ENCODE data around the gene LRIT1. TPM values are rescaled to one million over a fixed set of nuclear protein-coding genes. Genes with fewer than 3 reads are reported as not detected.

Gene LRIT1
- total and polyA plus RNA-seq, 8 donors = not detected

DNA sequence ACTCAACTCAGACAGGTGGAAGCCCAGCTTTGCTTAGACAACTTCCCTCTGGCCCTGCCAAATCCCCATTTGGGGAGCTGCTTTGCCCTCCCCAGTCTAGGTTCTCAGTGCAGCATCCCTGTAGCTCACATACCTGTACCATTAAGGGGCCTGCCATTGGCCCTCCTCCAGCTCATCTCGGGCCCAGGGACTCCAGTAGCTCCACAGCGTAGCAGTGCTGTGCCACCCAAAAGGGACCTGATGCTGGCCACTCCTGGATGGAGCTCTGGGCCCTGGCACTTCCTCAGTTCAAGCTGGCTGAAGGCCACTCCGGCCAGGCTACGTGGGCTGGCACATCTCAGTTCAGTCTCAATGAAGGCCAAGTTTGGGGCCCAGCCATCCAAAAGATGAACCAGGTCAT, 7.4 kb downstream of the LRIT1 start:
- no peak overlapping the region for H3K27ac ChIP-seq
- no peaks in the 10 kb centered on the region for H3K4me1 ChIP-seq
- no peak overlapping the region for H3K4me3 ChIP-seq
- TF ChIP-seq, protein P1, sequence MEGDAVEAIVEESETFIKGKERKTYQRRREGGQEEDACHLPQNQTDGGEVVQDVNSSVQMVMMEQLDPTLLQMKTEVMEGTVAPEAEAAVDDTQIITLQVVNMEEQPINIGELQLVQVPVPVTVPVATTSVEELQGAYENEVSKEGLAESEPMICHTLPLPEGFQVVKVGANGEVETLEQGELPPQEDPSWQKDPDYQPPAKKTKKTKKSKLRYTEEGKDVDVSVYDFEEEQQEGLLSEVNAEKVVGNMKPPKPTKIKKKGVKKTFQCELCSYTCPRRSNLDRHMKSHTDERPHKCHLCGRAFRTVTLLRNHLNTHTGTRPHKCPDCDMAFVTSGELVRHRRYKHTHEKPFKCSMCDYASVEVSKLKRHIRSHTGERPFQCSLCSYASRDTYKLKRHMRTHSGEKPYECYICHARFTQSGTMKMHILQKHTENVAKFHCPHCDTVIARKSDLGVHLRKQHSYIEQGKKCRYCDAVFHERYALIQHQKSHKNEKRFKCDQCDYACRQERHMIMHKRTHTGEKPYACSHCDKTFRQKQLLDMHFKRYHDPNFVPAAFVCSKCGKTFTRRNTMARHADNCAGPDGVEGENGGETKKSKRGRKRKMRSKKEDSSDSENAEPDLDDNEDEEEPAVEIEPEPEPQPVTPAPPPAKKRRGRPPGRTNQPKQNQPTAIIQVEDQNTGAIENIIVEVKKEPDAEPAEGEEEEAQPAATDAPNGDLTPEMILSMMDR (IDR thresholded peaks at IDR 0.05) = no peak
- intact Hi-C loops (cut with DNase I) = no loop called here
- no peak for ATAC-seq
- DNase-seq = no peak
- no peak for FAIRE-seq
- H3K36me3 ChIP-seq = no peaks in the 10 kb centered on the region
- no peaks in the 10 kb centered on the region for H3K27me3 ChIP-seq
- 77 to 91% methylated on average over 4 of the region's 4 CpGs for WGBS, 2 donors
- no peaks in the 10 kb centered on the region for H3K9me3 ChIP-seq

DNA sequence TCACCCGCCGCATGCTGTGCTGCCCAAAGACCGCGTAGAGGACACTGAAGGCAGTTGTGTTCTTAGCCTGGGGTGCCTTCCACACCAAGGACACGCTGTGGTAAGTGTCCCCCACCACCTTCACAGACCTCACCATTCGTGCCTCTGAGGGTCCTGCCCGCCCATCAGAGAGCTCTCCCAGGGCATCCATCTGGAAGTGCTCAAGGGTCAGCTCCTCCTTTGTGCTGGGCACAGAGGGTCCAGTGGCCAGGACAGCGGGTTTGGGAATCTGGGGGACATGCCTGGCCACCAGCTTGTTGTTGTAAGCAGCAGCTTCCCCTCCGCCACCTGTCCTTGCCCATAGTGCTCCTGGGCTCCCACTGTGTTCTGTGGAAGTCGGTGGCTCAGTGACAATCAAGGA, 9.0 kb downstream of the LRIT1 start:
- H3K4me3 ChIP-seq = no peak overlapping the region
- FAIRE-seq = no peak
- no peaks in the 10 kb centered on the region for H3K4me1 ChIP-seq
- no peak overlapping the region for H3K27ac ChIP-seq
- 73 to 75% methylated on average over 10 of the region's 10 CpGs for WGBS, 2 donors
- no peaks in the 10 kb centered on the region for H3K9me3 ChIP-seq
- TF ChIP-seq, protein P1 (IDR thresholded peaks at IDR 0.05) = no peak
- H3K36me3 ChIP-seq = no peaks in the 10 kb centered on the region
- intact Hi-C loops (cut with DNase I) = no loop called here
- no peak for ATAC-seq
- no peak for DNase-seq
- no peaks in the 10 kb centered on the region for H3K27me3 ChIP-seq

DNA sequence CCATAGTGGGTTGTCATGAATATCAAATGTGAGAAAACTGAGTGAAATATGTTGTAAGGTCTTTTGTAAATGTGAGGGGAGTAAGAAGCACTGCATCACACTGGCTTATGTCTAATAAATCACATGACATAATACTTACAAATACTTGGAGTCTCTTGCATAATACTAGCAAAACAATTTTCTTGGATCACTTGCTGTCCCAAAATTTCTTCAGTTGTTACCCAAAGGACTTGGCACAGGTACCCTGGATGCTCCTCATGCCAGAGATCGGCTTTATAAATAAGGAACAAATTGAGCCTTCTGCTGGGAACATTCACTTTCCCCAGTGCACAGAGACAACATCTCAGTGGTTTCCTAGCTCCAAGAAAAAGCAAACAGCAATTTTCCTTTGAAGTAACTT, 11.0 kb downstream of the LRIT1 start:
- Histone ChIP-seq H3K4me1 (no peaks in the 10 kb centered on the region), H3K27me3 (no peaks in the 10 kb centered on the region), H3K9me3 (no peaks in the 10 kb centered on the region), H3K36me3 (no peaks in the 10 kb centered on the region), H3K27ac (no peak overlapping the region), H3K4me3 (no peak overlapping the region)
- DNase-seq (no peak), FAIRE-seq (no peak), ATAC-seq (no peak)
- 69 to 77% methylated on average over 1 of the region's 1 CpG for WGBS, 2 donors
- intact Hi-C loops (cut with DNase I) = no loop called here
- TF ChIP-seq, protein P1 (IDR thresholded peaks at IDR 0.05) = no peak

DNA sequence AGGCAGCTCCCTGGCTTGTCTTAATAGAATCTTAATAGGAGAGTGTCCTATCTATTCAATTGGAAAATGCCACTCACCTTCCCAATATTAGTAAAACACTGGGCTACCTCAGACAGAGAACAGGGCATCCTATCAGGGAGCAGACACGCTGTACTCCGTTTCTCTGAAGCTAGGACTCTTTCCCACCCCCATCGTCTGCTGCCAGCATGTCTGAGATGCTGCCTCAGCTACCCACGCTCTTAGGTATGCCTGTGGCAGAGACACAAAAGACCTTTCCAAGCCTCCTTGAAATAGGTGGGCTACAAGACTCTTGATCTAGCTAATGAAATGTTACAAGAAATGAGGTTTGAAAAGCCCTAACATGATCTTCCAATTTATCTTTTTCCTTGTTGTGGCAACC, 13.5 kb downstream of the LRIT1 start:
- 50 to 70% methylated on average over 4 of the region's 4 CpGs for WGBS, 2 donors
- H3K9me3 ChIP-seq = no peaks in the 10 kb centered on the region
- intact Hi-C loops (cut with DNase I) = no loop called here
- no peak overlapping the region for H3K4me3 ChIP-seq
- H3K36me3 ChIP-seq = no peaks in the 10 kb centered on the region
- TF ChIP-seq, protein P1 (IDR thresholded peaks at IDR 0.05) = no peak
- H3K27ac ChIP-seq = no peak overlapping the region
- DNase-seq (no peak), FAIRE-seq (no peak), ATAC-seq (no peak)
- H3K4me1 ChIP-seq = no peaks in the 10 kb centered on the region
- H3K27me3 ChIP-seq = no peaks in the 10 kb centered on the region

DNA sequence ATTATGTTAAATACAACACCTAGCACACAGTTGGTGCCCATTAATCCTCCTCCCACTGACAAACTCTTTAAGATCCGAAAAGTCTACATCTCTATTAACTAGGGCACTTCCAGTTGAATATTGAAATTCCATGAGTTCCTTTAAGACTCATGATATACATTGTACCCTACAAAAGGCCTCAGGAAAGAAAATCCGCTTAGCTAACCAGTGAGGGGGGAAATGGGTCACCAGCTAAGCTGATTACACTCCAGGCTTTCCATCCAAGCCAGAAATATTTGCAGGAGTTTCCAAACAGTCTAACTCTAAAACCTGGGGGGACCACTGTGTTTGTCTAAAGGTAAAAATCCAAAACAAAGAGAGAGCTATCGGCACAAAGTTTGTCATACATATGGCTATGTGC, 14.7 kb downstream of the LRIT1 start:
- no peak overlapping the region for H3K4me3 ChIP-seq
- no peak for FAIRE-seq
- H3K27ac ChIP-seq = no peak overlapping the region
- no peak for DNase-seq
- intact Hi-C loops (cut with DNase I) = no loop called here
- TF ChIP-seq, protein P1 (IDR thresholded peaks at IDR 0.05) = no peak
- no peaks in the 10 kb centered on the region for H3K36me3 ChIP-seq
- H3K27me3 ChIP-seq = no peaks in the 10 kb centered on the region
- no peaks in the 10 kb centered on the region for H3K9me3 ChIP-seq
- WGBS, 2 donors = 63 to 73% methylated on average over 3 of the region's 3 CpGs
- ATAC-seq = no peak
- H3K4me1 ChIP-seq = no peaks in the 10 kb centered on the region
